BLaER1 treated with 17β-estradiol and CSF1 and Interleukin-3, amounts not matched to agents 10 nM and 100 nM (cell line): ENCODE results near the gene COQ9.
"Not testable (repeated sequence)": the region's sequence is repeated elsewhere in the genome, so short reads cannot be mapped to it uniquely, and the experiment has no call there.

Source experiments
- H3K27ac ChIP-seq, 11 experiments: shearing (Covaris generic); formaldehyde crosslinking; 2 replicates each; pipeline ENCODE4 v1.8.1; 2022
- H3K27me3 ChIP-seq, 11 experiments: shearing (Covaris generic); formaldehyde crosslinking; 2 replicates each; pipeline ENCODE4 v1.8.1; 2022
- H3K36me3 ChIP-seq, 11 experiments: shearing (Covaris generic); formaldehyde crosslinking; 2 replicates each; pipeline ENCODE4 v1.8.1; 2022
- H3K4me1 ChIP-seq, 10 experiments: shearing (Covaris generic); formaldehyde crosslinking; 2 replicates each; pipeline ENCODE4 v1.8.1; 2022
- H3K4me2 ChIP-seq, 11 experiments: shearing (Covaris generic); formaldehyde crosslinking; 2 replicates each; pipeline ENCODE4 v1.8.1; 2022
- H3K4me3 ChIP-seq, 10 experiments: shearing (Covaris generic); formaldehyde crosslinking; 2 replicates each; pipeline ENCODE4 v1.8.1; 2022
- H3K9ac ChIP-seq, 11 experiments: shearing (Covaris generic); formaldehyde crosslinking; 2 replicates each; pipeline ENCODE4 v1.8.1; 2022
- H3K9me3 ChIP-seq, 11 experiments: shearing (Covaris generic); formaldehyde crosslinking; replicated peaks in 1 of 11; 2 replicates each; pipeline ENCODE4 v1.8.1; 2022
- H4K20me1 ChIP-seq, 11 experiments: shearing (Covaris generic); formaldehyde crosslinking; 2 replicates each; pipeline ENCODE4 v1.8.1; 2022
- Cebpa-rat ChIP-seq, 11 experiments: shearing (Covaris generic); IDR thresholded peaks; 2 replicates each; pipeline ENCODE4 v1.8.1; 2022

Gene COQ9, protein sequence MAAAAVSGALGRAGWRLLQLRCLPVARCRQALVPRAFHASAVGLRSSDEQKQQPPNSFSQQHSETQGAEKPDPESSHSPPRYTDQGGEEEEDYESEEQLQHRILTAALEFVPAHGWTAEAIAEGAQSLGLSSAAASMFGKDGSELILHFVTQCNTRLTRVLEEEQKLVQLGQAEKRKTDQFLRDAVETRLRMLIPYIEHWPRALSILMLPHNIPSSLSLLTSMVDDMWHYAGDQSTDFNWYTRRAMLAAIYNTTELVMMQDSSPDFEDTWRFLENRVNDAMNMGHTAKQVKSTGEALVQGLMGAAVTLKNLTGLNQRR

GRCh38 chr16:57447186-57447962, at the start of gene COQ9, which contains the start of gene CIAPIN1:
Gene COQ9 (plus strand): TSS chr16:57447479. CDS start chr16:57447506, 27 bp downstream.
Gene CIAPIN1 (minus strand): TSS chr16:57447385. CDS start chr16:57440928, 6,457 bp downstream.
- H3K4me1 ChIP-seq = peaks cover 16 to 36% (median 28%) of the 10 kb centered on the region in 10 experiments
- H3K4me2 ChIP-seq = peak within 1 kb of the TSS; percentile 84 to 98 (median 94)
- peak within 1 kb of the TSS; percentile 91 to 99 (median 96) for H3K9ac ChIP-seq
- peak within 1 kb of the TSS; percentile 90 to 96 (median 92) for H3K27ac ChIP-seq
- H3K4me3 ChIP-seq = peak within 1 kb of the TSS; percentile 80 to 96 (median 88)
- H3K36me3 ChIP-seq = peaks cover 27 to 40% (median 33%) of the 10 kb centered on the region in 11 experiments
- TF ChIP-seq Cebpa-rat (IDR thresholded peaks at IDR 0.05) = no peak
- no peaks in the 10 kb centered on the region for H3K27me3 ChIP-seq
- peaks cover 0 to 24% (median 0%) of the 10 kb centered on the region in 11 experiments; a peak in 5 of 22 replicates for H4K20me1 ChIP-seq
- peaks cover 0 to 13% (median 4%) of the 10 kb centered on the region in 11 experiments; a peak in 18 of 22 replicates for H3K9me3 ChIP-seq

DNA sequence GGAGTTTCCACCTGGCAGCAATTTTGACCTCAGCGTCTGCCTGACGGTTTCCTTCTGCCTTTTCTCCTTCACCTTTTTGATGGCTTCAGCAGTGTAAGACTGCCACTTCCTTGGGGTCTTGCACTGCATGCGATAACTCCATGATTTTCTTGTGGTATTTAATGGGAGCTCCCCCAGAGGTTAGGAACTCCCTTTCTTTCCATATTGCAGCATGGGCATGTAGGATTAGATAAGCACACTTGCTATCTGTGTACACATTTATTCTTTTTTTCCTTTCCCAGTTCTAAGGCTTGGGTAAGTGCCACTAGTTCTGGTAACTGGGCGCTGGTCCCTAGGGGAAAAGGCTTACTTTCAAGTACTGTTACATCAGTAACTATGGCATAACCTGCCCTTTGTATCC, 49.8 kb upstream of the COQ9 start:
- H3K27ac ChIP-seq, H3K4me3 ChIP-seq, H4K20me1 ChIP-seq, H3K27me3 ChIP-seq, H3K4me2 ChIP-seq, H3K9ac ChIP-seq, H3K36me3 ChIP-seq: not testable (repeated sequence)
- Histone ChIP-seq H3K4me1 (peaks cover 0 to 24% (median 14%) of the 10 kb centered on the region in 10 experiments; a peak in 13 of 20 replicates), H3K9me3 (peaks cover 9 to 17% (median 14%) of the 10 kb centered on the region in 11 experiments; a peak in 21 of 22 replicates)

- Histone ChIP-seq H3K27ac (no peak overlapping the region), H3K9ac (no peak overlapping the region), H3K9me3 (no peaks in the 10 kb centered on the region), H3K4me3 (no peak overlapping the region), H3K4me1 (peaks cover 11 to 51% (median 21%) of the 10 kb centered on the region in 10 experiments), H3K27me3 (no peaks in the 10 kb centered on the region), H3K36me3 (no peaks in the 10 kb centered on the region), H3K4me2 (peak overlapping the region in 8 of 11 experiments; percentile 3 to 33 (median 20); a peak in 11 of 22 replicates), H4K20me1 (no peaks in the 10 kb centered on the region)
- no peak for TF ChIP-seq Cebpa-rat (IDR thresholded peaks at IDR 0.05)
Observed at GRCh38 chr16:57401943-57402640, 45.2 kb upstream of the COQ9 start.

- H3K9ac ChIP-seq = no peak within 1 kb of the TSS
- H3K4me1 ChIP-seq = peaks cover 22 to 65% (median 30%) of the 10 kb centered on the region in 10 experiments
Observed at GRCh38 chr16:57403965-57404817, 43.1 kb upstream of the COQ9 start, which contains the start of gene CCL17. Gene CCL17 (plus strand): TSS chr16:57404767. CDS start chr16:57413933, 9,166 bp downstream.

DNA sequence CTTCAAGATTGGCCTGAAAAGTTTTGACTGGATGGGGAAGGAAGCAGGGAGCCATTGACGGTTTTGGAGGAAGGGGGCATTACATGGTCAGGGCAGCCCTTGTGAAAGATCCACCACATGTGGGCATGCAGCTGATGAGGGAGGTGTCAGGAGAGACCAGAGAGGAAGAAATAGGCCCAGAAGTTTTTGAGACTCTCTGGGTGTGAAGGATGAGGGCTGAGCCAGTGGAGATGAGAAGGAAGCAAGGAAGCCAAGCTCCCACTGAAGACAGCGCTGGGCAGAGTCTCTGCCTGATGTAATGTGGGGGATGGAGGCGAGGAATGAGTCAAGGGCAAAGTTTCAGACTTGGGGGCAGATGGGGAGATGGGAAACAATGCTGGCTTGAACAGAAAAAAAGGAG, 42.2 kb upstream of the COQ9 start:
- no peak overlapping the region for H3K27ac ChIP-seq
- peak overlapping the region in 1 of 11 experiments; percentile 33; a peak in 3 of 22 replicates for H3K4me2 ChIP-seq
- H3K9ac ChIP-seq = no peak overlapping the region
- H3K9me3 ChIP-seq = no peaks in the 10 kb centered on the region
- peaks cover 31 to 68% (median 38%) of the 10 kb centered on the region in 10 experiments for H3K4me1 ChIP-seq
- no peaks in the 10 kb centered on the region for H3K36me3 ChIP-seq
- TF ChIP-seq Cebpa-rat (IDR thresholded peaks at IDR 0.05) = no peak
- no peak overlapping the region for H3K4me3 ChIP-seq
- no peaks in the 10 kb centered on the region for H4K20me1 ChIP-seq
- no peaks in the 10 kb centered on the region for H3K27me3 ChIP-seq

More at GRCh38 chr16:57403965-57404817, 43.1 kb upstream of the COQ9 start, which contains the start of gene CCL17:
- Histone ChIP-seq H3K4me2 (peak within 1 kb of the TSS in 2 of 11 experiments; percentile 6 to 33; a peak in 3 of 22 replicates), H3K27ac (no peak within 1 kb of the TSS), H3K27me3 (no peaks in the 10 kb centered on the region), H3K36me3 (no peaks in the 10 kb centered on the region), H3K4me3 (no peak within 1 kb of the TSS), H4K20me1 (no peaks in the 10 kb centered on the region), H3K9me3 (no peaks in the 10 kb centered on the region)
- TF ChIP-seq Cebpa-rat (IDR thresholded peaks at IDR 0.05) = no peak

GRCh38 chr16:57406881-57407280, 40.4 kb upstream of the COQ9 start:
- Histone ChIP-seq H3K36me3 (no peaks in the 10 kb centered on the region), H3K27ac (peak overlapping the region in 1 of 11 experiments; percentile 32; a peak in 2 of 22 replicates), H3K4me1 (peaks cover 36 to 71% (median 47%) of the 10 kb centered on the region in 10 experiments), H3K27me3 (no peaks in the 10 kb centered on the region), H3K9me3 (no peaks in the 10 kb centered on the region), H3K9ac (no peak overlapping the region), H4K20me1 (no peaks in the 10 kb centered on the region), H3K4me3 (no peak overlapping the region), H3K4me2 (peak overlapping the region; percentile 31 to 81 (median 57))
- no peak for TF ChIP-seq Cebpa-rat (IDR thresholded peaks at IDR 0.05)

- no peaks in the 10 kb centered on the region for H3K9me3 ChIP-seq
- no peaks in the 10 kb centered on the region for H3K36me3 ChIP-seq
- H3K27ac ChIP-seq = no peak overlapping the region
- peaks cover 36 to 77% (median 51%) of the 10 kb centered on the region in 10 experiments for H3K4me1 ChIP-seq
- no peaks in the 10 kb centered on the region for H3K27me3 ChIP-seq
- no peak for TF ChIP-seq Cebpa-rat (IDR thresholded peaks at IDR 0.05)
- no peaks in the 10 kb centered on the region for H4K20me1 ChIP-seq
- no peak overlapping the region for H3K9ac ChIP-seq
- H3K4me3 ChIP-seq = no peak overlapping the region
- H3K4me2 ChIP-seq = peak overlapping the region; percentile 31 to 81 (median 57); a peak in 17 of 22 replicates
Observed at GRCh38 chr16:57407521-57408353, 39.5 kb upstream of the COQ9 start.
